HG03135 (cell line): Measurements from ENCODE around the gene HNF1A.

ENCODE experiments used
- ATAC-seq: cut with Tn5 transposase; IDR thresholded peaks from one replicate; pipeline ENCODE4 v1.9.1; 2021; ENCODE audit warnings: mild to moderate bottlenecking, moderate library complexity; ENCODE audit not compliant: unreplicated experiment

Gene HNF1A

GRCh38 chr12:120959111-120959878, 19.0 kb upstream of the HNF1A start:
- ATAC-seq: no peak

GRCh38 chr12:120960657-120961056, 17.7 kb upstream of the HNF1A start:
- no peak for ATAC-seq

GRCh38 chr12:120961604-120962531, 16.5 kb upstream of the HNF1A start:
- ATAC-seq: no peak

- no peak for ATAC-seq
Observed at GRCh38 chr12:120962532-120963020, 15.8 kb upstream of the HNF1A start.

- no peak for ATAC-seq
Observed at GRCh38 chr12:120964298-120964697, 14.0 kb upstream of the HNF1A start.

GRCh38 chr12:120965534-120966091, 12.7 kb upstream of the HNF1A start:
- no peak for ATAC-seq

- ATAC-seq: no peak
Observed at GRCh38 chr12:120970310-120970709, 8.0 kb upstream of the HNF1A start.

GRCh38 chr12:120971299-120972180, 6.8 kb upstream of the HNF1A start:
- ATAC-seq: no peak

GRCh38 chr12:120972870-120973543, 5.3 kb upstream of the HNF1A start:
- ATAC-seq: no peak

GRCh38 chr12:120977531-120978295, 630 bp upstream of the HNF1A start:
- no peak for ATAC-seq

GRCh38 chr12:120979220-120979861, 998 bp downstream of the HNF1A start:
- ATAC-seq: no peak

- no peak for ATAC-seq
Observed at GRCh38 chr12:120979862-120980696, 1.7 kb downstream of the HNF1A start.

- no peak for ATAC-seq
Observed at GRCh38 chr12:120980800-120981368, 2.5 kb downstream of the HNF1A start.

GRCh38 chr12:120981407-120981941, 3.1 kb downstream of the HNF1A start:
- no peak for ATAC-seq

- ATAC-seq: no peak
Observed at GRCh38 chr12:120982659-120983058, 4.3 kb downstream of the HNF1A start.

- ATAC-seq: no peak
Observed at GRCh38 chr12:120983759-120984158, 5.4 kb downstream of the HNF1A start.

- no peak for ATAC-seq
Observed at GRCh38 chr12:120984351-120984898, 6.1 kb downstream of the HNF1A start.
